ENCODE measurements around the gene RIOK3.

DNA sequence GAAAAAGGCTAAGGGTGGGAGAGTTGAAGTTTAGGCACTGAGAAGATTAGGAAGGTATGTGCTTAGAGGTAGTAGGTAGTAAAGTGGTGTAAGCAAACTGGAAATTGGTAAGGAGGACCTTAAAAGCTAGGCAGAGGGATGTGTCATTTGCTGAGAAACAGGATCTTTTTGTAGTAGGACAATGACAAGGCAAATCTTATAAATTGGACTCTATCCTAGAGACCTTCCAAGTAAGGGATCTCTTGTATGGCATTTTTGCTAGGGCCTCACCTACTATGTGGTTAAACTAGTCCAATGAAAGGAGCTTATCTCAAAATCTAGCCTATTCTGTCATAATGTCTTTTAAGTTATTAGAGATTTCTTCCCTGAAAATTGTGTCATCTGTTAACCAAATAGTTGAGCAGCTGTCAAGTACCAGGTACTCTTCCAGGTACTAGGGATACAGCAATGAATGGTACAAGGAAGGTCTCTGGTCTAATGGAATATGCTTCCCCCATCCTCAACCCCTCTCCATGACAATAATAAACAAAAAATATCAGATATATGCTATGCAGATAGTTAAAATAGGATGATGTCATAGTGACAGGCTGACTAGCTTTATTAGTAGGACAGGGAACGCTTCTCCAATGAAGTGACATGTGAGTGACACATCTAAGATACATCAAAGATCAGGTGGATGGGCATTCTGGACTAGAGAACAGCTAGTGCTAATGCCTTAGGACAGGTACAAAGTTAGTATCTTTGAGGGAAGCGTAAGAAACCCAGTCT, 17.7 kb downstream of the RIOK3 start:
- TF ChIP-seq ZNF121 (tag by site-specific recombination; IDR thresholded peaks at IDR 0.05): no peak
- no peak for TF ChIP-seq ZNF24 (tag by site-specific recombination; IDR thresholded peaks at IDR 0.05)

Measured in HEK293 (cell line).